ENCODE measurements around the gene ZRANB2.

DNA sequence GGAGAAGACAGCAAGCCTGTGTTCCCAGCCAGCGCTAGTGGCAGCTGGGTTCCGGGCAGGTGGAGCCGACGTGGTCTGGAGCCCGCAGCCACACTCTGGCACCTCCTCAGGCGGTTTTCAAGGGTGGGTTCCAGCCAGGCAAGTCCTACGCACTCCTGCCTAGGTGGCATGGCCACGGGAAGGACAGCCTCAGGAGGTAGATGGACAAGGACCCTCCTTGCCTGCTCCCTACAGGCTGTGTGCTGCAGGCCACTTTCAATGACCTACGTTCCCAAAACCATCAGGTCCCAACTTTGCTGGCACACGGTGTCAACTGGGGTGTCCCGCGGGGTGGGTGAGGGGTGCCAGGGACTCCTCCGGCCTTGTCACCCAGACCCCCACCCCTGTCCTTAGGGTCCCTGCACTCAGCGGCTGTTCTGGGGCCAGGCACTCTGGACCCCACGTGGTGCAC, 26.5 kb downstream of the ZRANB2 start:
- TF ChIP-seq, protein P1, sequence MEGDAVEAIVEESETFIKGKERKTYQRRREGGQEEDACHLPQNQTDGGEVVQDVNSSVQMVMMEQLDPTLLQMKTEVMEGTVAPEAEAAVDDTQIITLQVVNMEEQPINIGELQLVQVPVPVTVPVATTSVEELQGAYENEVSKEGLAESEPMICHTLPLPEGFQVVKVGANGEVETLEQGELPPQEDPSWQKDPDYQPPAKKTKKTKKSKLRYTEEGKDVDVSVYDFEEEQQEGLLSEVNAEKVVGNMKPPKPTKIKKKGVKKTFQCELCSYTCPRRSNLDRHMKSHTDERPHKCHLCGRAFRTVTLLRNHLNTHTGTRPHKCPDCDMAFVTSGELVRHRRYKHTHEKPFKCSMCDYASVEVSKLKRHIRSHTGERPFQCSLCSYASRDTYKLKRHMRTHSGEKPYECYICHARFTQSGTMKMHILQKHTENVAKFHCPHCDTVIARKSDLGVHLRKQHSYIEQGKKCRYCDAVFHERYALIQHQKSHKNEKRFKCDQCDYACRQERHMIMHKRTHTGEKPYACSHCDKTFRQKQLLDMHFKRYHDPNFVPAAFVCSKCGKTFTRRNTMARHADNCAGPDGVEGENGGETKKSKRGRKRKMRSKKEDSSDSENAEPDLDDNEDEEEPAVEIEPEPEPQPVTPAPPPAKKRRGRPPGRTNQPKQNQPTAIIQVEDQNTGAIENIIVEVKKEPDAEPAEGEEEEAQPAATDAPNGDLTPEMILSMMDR (IDR thresholded peaks at IDR 0.05), result no peak
- no peak for TF ChIP-seq EZH2 (IDR thresholded peaks at IDR 0.05; ENCODE audit: borderline replicate concordance, insufficient read depth, low read depth, low read length, poor library complexity, severe bottlenecking)

All from B cell (primary cell).